Small intestine (tissue), 7 donors: Measurements from ENCODE around the gene NDUFA11. TPM values are rescaled to one million over a fixed set of nuclear protein-coding genes. Genes with fewer than 3 reads are reported as not detected.

Source experiments
- DNase-seq, 2 donors: peaks; one replicate each; pipeline versions ENCODE4 v3.0.0 to v3.0.0-alpha.2; 2013
- FAIRE-seq: peaks from 2 replicates; lab custom pipeline; 2012; peaks lifted over from hg19 to GRCh38; lab: Jason Lieb, UNC
- H3K27ac ChIP-seq, 3 donors: one replicate each; pipeline ENCODE4 v1.5.1; 2013; ENCODE audit warnings: low read length in 2 of 3, mild to moderate bottlenecking in 2 of 3, control low read depth in 1 of 3, inconsistent platforms in 1 of 3, low read depth in 1 of 3, moderate library complexity in 1 of 3
- H3K27me3 ChIP-seq, 3 donors: one replicate each; pipeline ENCODE4 v1.6.1; 2013; ENCODE audit warnings: low read length in 3 of 3, inconsistent platforms in 1 of 3; ENCODE audit not compliant: control insufficient read depth in 3 of 3, insufficient read depth in 3 of 3
- H3K36me3 ChIP-seq, 3 donors: one replicate each; pipeline ENCODE4 v1.6.1; 2013; ENCODE audit warnings: low read length in 3 of 3, inconsistent platforms in 1 of 3, low read depth in 1 of 3, mild to moderate bottlenecking in 1 of 3, moderate library complexity in 1 of 3; ENCODE audit not compliant: control insufficient read depth in 3 of 3, insufficient read depth in 2 of 3
- H3K4me1 ChIP-seq, 3 donors: one replicate each; pipeline ENCODE4 v1.6.1; 2013; ENCODE audit warnings: low read length in 2 of 3, inconsistent platforms in 1 of 3, low read depth in 1 of 3, mild to moderate bottlenecking in 1 of 3, moderate library complexity in 1 of 3; ENCODE audit not compliant: control insufficient read depth in 3 of 3, insufficient read depth in 2 of 3
- H3K4me3 ChIP-seq, 3 donors: one replicate each; pipeline ENCODE4 v1.5.1; 2013; ENCODE audit warnings: low read length in 3 of 3, control low read depth in 1 of 3, inconsistent platforms in 1 of 3, low read depth in 1 of 3, mild to moderate bottlenecking in 1 of 3, moderate library complexity in 1 of 3
- H3K9me3 ChIP-seq, 2 donors: one replicate each; pipeline ENCODE4 v1.6.1; 2013; ENCODE audit warnings: low read depth in 1 of 2, low read length in 1 of 2; ENCODE audit not compliant: control insufficient read depth in 2 of 2, insufficient read depth in 1 of 2
- WGBS, 3 donors: extraction: QIAGEN DNeasy Blood & Tissue Kit; methylation state at CpG; one replicate each; pipeline ENCODE4 v1.1.7; 2013; 5-methylcytosine and 5-hydroxymethylcytosine counted together
- polyA plus RNA-seq, 4 donors: library from polyadenylated mRNA; stranded (reverse) in 3 of 4; unstranded in 1 of 4; fragments of 200-250 nt in 3 of 4; fragments of 120-200 nt in 1 of 4; gene quantifications; one replicate each; pipeline versions ENCODE4 v1.2.1 to v1.2.3, GENCODE V29; 2013
- donor health status: healthy with polysubstance abuse.
- donor health status: control.
- donor health status: control.
- donor health status: Bipolar disorder and iron deficiency.
- donor health status: healthy.

Gene NDUFA11
- polyA plus RNA-seq, 4 donors, result 187 to 576 (median 476) TPM

DNA sequence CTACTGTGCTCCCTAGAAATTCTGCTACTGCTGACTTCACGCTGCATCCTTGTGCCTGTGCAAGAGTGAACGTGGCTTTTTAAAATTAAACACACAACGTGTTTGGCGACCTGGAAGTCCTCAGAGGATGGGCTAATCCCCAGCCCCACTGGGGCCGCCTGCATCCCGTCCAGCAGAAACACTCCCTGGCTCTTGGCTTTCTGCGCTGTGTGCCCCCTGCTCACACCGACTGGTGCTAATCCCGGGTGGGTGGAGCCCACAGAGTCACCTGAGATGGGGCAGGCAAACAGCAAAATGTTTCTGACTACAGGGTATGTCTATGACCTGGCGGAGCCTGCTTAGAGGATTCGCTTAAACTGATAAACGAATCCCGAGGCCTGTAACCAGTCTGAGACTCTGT, 25.6 kb upstream of the NDUFA11 start:
- Histone ChIP-seq H3K36me3 (peaks cover 14 to 96% (median 37%) of the 10 kb centered on the region in 3 donors), H3K27ac (peak overlapping the region in 1 of 3 donors; percentile 18), H3K4me1 (no peaks in the 10 kb centered on the region), H3K9me3 (no peaks in the 10 kb centered on the region), H3K27me3 (no peaks in the 10 kb centered on the region), H3K4me3 (no peak overlapping the region)
- DNase-seq (no peak), FAIRE-seq (no peak)
- WGBS, 3 donors, result 89 to 93% (median 92%) methylated on average over 13 of the region's 13 CpGs

DNA sequence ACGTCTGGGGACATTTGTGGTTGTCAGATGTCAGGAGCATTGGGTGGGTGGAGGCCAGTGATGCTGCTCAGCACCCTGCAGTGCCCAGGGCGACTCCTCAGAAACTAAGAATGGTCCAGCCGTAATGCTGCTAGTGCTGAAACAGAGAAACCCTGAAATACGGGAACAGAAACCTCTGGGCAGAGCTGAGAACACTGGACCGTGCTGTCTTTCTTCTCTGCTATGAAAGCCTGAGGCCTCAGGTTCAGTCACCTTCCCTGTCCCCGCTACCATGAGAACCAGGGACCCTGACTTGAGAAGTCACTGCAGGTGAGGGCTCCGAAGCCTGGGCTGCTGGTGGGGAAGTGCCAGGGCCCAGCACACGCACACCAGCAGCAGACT, 23.8 kb upstream of the NDUFA11 start:
- H3K9me3 ChIP-seq, result no peaks in the 10 kb centered on the region
- no peak overlapping the region for H3K4me3 ChIP-seq
- H3K27me3 ChIP-seq, result no peaks in the 10 kb centered on the region
- no peak for DNase-seq
- peaks cover 14 to 96% (median 36%) of the 10 kb centered on the region in 3 donors for H3K36me3 ChIP-seq
- 82 to 97% (median 90%) methylated on average over 8 of the region's 8 CpGs for WGBS, 3 donors
- H3K4me1 ChIP-seq, result no peaks in the 10 kb centered on the region
- FAIRE-seq, result no peak
- peak overlapping the region in 1 of 3 donors; percentile 82 for H3K27ac ChIP-seq

DNA sequence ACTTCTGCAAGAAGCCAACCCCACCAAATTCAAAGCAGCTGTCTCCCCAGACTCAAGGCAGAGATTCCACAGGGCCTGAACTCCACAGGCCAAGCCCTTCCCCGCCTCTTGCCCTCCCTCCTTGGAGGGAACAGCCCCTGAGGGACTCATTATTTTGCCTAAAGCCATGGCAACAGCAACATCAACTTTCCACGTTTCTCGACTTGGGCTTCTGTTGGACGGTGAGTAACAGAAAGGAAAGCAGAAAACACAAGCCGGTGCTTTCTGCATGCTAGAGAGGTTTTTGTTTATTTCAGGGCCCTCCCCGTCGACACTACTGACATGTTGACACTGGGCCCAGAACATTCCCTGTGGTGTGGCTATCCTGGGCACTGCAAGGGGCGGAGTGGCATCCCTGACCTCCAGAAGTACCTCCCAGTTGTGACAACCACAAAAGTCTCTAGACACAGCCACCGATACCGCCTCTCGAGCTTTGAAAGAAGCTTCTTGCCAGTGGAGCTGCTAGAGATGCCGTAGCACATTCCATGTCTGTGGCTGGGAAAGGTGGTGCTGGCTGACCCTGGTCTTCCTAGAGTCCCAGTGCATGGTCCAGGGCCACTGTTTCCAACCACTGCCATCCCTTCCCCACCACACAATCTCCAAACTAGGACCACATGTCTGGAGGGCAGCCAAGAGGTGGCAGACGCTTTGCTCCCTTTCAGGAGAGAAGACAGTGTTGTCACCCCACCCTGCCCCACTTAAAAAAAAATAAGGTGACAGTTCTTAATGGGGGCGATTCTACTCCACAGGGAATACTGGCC, 23.3 kb upstream of the NDUFA11 start:
- H3K27ac ChIP-seq, result peak overlapping the region in 1 of 3 donors; percentile 82
- no peak for DNase-seq
- H3K36me3 ChIP-seq, result peaks cover 14 to 95% (median 36%) of the 10 kb centered on the region in 3 donors
- H3K27me3 ChIP-seq, result no peaks in the 10 kb centered on the region
- WGBS, 3 donors, result 71 to 92% (median 86%) methylated on average over 14 of the region's 14 CpGs
- no peak for FAIRE-seq
- no peaks in the 10 kb centered on the region for H3K9me3 ChIP-seq
- H3K4me1 ChIP-seq, result no peaks in the 10 kb centered on the region
- H3K4me3 ChIP-seq, result no peak overlapping the region

DNA sequence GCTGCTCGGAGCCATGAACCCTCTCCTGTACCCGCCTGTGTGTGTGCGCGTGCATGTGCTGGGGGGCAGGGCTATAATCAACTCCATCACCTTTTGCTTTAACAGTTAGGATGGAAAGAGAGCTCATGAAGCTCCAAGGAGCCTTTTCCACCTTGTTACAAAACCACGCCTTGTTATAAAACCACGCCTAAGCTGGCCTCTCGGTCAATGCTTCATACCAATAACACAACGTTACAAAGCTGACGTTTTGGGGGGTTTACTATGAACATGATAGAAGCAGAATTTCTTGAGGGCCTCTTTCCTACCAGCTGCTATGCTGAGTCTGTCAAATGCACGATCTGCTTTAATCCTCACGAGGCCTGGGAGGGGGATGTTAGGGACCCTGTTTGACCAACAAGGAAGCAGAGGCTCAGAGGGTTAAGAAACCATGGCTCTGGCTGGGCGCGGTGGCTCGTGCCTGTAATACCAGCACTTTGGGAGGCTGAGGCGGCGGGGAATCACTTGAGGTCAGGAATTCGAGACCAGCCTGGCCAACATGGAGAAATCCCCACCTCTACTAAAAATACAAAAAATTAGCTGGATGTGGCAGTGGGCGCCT, 22.3 kb upstream of the NDUFA11 start:
- DNase-seq (peak; percentile 48 to 54), FAIRE-seq (no peak)
- Histone ChIP-seq H3K27me3 (no peaks in the 10 kb centered on the region), H3K9me3 (no peaks in the 10 kb centered on the region), H3K36me3 (peaks cover 13 to 95% (median 35%) of the 10 kb centered on the region in 3 donors), H3K4me3 (no peak overlapping the region), H3K4me1 (no peaks in the 10 kb centered on the region), H3K27ac (peak overlapping the region in 1 of 3 donors; percentile 29)
- 61 to 76% (median 71%) methylated on average over 18 of the region's 18 CpGs for WGBS, 3 donors

DNA sequence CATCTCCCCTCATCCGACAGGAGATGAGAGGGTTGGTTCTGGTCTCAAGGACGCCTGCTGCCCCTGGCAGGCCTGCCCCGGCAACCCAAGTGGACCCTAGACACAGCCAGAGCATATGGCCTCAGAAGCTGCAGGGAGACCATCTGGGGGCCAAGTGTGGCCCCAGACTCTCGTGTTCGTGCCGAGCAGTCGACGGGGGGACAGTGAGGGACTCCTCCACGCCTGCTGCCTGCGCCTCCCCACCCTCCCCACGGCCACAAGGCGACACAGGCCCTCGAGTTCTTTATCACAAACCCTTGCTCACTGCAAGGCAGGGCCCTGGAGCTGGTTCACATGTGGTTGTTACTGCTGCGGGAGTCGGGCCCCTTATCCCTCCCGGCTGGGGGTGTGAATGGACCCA, 19.8 kb upstream of the NDUFA11 start:
- H3K36me3 ChIP-seq, result peaks cover 16 to 96% (median 27%) of the 10 kb centered on the region in 3 donors
- H3K27ac ChIP-seq, result no peak overlapping the region
- no peaks in the 10 kb centered on the region for H3K27me3 ChIP-seq
- no peaks in the 10 kb centered on the region for H3K4me1 ChIP-seq
- no peaks in the 10 kb centered on the region for H3K9me3 ChIP-seq
- WGBS, 3 donors, result 96 to 99% (median 96%) methylated on average over 16 of the region's 16 CpGs
- FAIRE-seq, result no peak
- no peak overlapping the region for H3K4me3 ChIP-seq
- DNase-seq, result no peak

DNA sequence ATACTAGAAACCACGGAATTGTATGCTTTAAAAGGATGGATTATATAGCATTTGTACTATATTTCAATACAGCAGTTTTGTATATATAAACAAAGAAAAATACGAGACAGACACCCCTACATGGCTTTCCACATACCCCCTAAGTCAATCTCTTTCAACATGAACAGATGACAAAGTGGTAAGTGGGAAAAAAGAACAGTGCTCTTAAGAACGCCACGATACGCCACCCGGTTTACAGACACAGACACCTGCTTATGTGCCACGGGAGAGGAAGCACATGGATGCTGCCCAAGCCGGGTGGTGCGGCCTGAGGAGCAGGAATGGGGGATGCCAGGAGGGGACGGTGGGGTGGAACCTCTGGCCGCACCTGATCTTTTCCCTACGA, 18.6 kb upstream of the NDUFA11 start:
- H3K27ac ChIP-seq, result no peak overlapping the region
- FAIRE-seq (no peak), DNase-seq (no peak)
- peaks cover 24 to 96% (median 25%) of the 10 kb centered on the region in 3 donors for H3K36me3 ChIP-seq
- no peaks in the 10 kb centered on the region for H3K9me3 ChIP-seq
- no peaks in the 10 kb centered on the region for H3K4me1 ChIP-seq
- 93 to 94% (median 94%) methylated on average over 12 of the region's 12 CpGs for WGBS, 3 donors
- no peaks in the 10 kb centered on the region for H3K27me3 ChIP-seq
- H3K4me3 ChIP-seq, result no peak overlapping the region

DNA sequence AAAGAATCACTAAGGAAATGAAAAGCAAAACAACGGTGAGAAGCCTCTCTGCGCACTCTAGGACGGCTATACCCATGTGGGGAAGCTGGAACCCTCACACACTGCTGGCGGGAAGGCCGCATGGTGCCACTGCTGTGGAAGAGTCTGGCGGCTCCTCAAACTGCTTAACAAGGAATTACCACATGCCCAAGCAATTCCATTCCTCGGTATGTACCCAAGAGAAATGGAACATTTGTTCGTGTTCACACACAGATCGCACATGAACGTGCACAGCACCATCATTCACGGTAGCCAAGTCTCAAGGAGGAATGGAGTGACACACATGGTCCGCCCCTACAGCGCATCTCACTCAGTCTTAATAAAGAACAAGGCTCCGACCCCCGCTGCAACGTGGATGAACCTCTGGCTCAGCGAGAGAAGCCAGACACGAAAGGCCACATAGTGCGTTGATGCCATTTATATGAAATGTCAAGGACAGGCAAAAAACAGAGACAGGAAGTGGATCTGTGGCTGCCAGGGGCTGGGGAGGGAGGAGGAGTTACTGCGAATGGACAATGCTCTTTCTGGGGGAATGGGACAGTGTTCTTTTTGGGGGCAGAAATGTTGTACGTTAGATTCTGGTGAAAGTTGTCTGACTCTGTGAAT, 18.0 kb upstream of the NDUFA11 start:
- Histone ChIP-seq H3K4me3 (no peak overlapping the region), H3K4me1 (no peaks in the 10 kb centered on the region), H3K27ac (no peak overlapping the region), H3K36me3 (peaks cover 24 to 96% (median 28%) of the 10 kb centered on the region in 3 donors), H3K9me3 (no peaks in the 10 kb centered on the region), H3K27me3 (no peaks in the 10 kb centered on the region)
- WGBS, 3 donors, result 85 to 96% (median 91%) methylated on average over 21 of the region's 21 CpGs
- FAIRE-seq (no peak), DNase-seq (no peak)

DNA sequence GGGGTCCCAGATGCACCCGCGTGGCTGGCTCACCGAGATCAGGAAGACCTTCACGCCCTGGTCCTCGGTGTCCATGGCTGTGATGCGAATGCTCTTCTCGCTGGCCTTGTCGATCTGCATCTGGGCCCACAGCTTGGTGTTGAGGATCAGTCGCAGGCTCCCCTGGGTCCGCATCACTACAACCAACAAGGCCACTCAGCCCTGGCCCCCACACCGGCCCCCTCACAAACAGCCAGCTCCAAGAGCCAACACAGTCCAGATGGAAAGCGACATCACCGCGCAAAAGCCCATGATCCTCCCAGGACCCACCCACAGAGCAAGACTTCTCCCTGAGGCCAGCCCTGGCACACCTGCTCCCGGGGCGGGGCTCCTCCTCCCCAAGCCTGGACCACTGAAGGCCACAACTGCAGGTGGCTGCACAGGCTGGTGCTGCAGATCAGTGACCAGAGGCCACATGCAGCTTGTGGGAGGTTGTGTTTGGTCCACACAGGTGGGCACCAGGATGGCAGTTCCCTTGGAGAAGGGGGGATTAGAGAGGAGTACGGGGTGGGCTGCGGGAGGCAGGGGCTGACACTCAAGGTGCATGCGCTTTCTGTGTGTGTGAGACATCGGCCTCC, 15.0 kb upstream of the NDUFA11 start:
- FAIRE-seq, result no peak
- WGBS, 3 donors, result 95 to 97% (median 97%) methylated on average over 20 of the region's 20 CpGs
- H3K36me3 ChIP-seq, result peaks cover 18 to 89% (median 30%) of the 10 kb centered on the region in 3 donors

More for the DNA sequence above, 15.0 kb upstream of the NDUFA11 start:
- Histone ChIP-seq H3K9me3 (no peaks in the 10 kb centered on the region), H3K4me3 (no peak overlapping the region), H3K4me1 (peaks cover 0 to 19% (median 0%) of the 10 kb centered on the region in 3 donors), H3K27me3 (no peaks in the 10 kb centered on the region), H3K27ac (no peak overlapping the region)
- DNase-seq, result no peak
